Measurements from ENCODE around the gene BCKDK.

Gene BCKDK

DNA sequence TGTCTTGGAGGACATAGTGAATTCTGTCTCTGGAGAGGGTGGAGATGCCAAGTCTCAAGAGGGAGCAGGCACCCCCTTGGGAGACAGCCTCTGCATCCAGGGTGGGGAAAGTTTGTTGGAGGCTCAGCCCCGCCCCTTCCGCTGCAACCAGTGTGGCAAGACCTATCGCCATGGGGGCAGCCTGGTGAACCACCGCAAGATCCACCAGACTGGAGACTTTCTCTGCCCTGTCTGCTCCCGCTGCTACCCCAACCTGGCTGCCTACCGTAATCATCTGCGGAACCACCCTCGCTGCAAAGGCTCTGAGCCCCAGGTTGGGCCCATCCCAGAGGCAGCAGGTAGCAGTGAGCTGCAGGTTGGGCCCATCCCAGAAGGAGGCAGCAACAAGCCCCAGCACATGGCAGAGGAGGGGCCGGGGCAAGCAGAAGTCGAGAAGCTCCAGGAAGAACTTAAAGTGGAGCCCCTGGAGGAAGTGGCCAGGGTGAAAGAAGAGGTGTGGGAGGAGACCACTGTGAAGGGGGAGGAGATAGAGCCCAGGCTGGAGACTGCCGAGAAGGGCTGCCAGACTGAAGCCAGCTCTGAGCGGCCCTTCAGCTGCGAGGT, 28.7 kb upstream of the BCKDK start:
- Histone ChIP-seq H3K36me3 (ENCODE audit: insufficient read depth) (no peaks in the 10 kb centered on the region; the same call in 1 of the 2 replicates), H3K4me3 (IDR thresholded peaks at IDR 0.05; ENCODE audit: insufficient read depth, low read depth, low read length) (no peak overlapping the region), H3K79me2 (ENCODE audit: insufficient read depth, low read depth) (peaks cover 39% of the 10 kb centered on the region), H3K27me3 (ENCODE audit: insufficient read depth, low read depth) (no peaks in the 10 kb centered on the region), H3K27ac (no peak overlapping the region), H3K4me2 (no peak overlapping the region), H2AFZ (ENCODE audit: low read depth) (no peak overlapping the region), H3K9ac (no peak overlapping the region), H4K20me1 (ENCODE audit: insufficient read depth) (no peaks in the 10 kb centered on the region), H3K4me1 (ENCODE audit: low read depth, poor library complexity, severe bottlenecking) (peaks cover 10% of the 10 kb centered on the region)
- TF ChIP-seq, protein P1, sequence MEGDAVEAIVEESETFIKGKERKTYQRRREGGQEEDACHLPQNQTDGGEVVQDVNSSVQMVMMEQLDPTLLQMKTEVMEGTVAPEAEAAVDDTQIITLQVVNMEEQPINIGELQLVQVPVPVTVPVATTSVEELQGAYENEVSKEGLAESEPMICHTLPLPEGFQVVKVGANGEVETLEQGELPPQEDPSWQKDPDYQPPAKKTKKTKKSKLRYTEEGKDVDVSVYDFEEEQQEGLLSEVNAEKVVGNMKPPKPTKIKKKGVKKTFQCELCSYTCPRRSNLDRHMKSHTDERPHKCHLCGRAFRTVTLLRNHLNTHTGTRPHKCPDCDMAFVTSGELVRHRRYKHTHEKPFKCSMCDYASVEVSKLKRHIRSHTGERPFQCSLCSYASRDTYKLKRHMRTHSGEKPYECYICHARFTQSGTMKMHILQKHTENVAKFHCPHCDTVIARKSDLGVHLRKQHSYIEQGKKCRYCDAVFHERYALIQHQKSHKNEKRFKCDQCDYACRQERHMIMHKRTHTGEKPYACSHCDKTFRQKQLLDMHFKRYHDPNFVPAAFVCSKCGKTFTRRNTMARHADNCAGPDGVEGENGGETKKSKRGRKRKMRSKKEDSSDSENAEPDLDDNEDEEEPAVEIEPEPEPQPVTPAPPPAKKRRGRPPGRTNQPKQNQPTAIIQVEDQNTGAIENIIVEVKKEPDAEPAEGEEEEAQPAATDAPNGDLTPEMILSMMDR (conservative IDR thresholded peaks at IDR 0.05; ENCODE audit: low read depth, low read length): no peak

DNA sequence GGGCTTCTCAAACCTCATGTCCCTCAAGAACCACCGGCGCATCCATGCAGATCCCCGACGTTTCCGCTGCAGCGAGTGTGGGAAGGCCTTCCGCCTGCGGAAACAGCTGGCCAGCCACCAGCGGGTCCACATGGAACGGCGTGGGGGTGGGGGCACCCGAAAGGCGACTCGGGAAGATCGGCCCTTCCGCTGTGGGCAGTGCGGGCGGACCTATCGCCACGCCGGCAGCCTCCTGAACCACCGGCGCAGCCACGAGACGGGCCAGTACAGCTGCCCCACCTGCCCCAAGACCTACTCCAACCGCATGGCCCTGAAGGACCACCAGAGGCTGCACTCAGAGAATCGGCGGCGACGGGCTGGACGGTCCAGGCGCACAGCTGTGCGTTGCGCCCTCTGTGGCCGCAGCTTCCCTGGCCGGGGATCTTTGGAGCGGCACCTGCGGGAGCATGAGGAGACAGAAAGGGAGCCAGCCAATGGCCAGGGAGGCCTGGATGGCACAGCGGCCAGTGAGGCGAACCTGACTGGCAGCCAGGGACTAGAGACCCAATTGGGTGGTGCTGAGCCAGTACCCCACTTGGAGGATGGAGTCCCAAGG, 28.1 kb upstream of the BCKDK start:
- Histone ChIP-seq H3K79me2 (ENCODE audit: insufficient read depth, low read depth) (peaks cover 32% of the 10 kb centered on the region), H3K36me3 (ENCODE audit: insufficient read depth) (no peaks in the 10 kb centered on the region; the same call in 1 of the 2 replicates)

DNA sequence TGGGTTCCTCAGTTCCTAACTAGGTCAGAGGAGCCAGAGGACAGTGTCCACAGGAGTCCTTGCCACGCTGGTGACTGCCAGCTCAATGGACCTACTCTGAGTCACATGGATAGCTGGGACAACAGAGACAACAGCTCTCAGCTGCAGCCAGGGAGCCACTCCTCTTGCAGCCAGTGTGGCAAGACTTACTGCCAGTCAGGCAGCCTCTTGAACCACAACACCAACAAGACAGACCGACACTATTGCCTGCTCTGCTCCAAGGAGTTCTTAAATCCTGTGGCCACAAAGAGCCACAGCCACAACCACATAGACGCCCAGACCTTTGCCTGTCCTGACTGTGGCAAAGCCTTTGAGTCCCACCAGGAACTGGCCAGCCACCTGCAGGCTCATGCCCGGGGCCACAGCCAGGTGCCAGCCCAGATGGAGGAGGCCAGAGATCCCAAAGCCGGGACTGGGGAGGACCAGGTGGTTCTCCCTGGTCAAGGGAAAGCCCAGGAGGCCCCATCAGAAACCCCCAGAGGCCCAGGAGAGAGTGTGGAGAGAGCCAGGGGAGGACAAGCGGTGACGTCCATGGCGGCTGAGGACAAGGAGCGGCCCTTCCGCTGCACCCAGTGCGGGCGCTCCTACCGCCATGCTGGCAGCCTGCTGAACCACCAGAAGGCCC, 27.3 kb upstream of the BCKDK start:
- Histone ChIP-seq H3K4me3 (IDR thresholded peaks at IDR 0.05; ENCODE audit: insufficient read depth, low read depth, low read length) (no peak overlapping the region), H4K20me1 (ENCODE audit: insufficient read depth) (no peaks in the 10 kb centered on the region), H3K36me3 (ENCODE audit: insufficient read depth) (no peaks in the 10 kb centered on the region; the same call in 1 of the 2 replicates), H2AFZ (ENCODE audit: low read depth) (no peak overlapping the region), H3K9ac (no peak overlapping the region), H3K4me2 (no peak overlapping the region), H3K27ac (no peak overlapping the region), H3K4me1 (ENCODE audit: low read depth, poor library complexity, severe bottlenecking) (no peaks in the 10 kb centered on the region), H3K27me3 (ENCODE audit: insufficient read depth, low read depth) (no peaks in the 10 kb centered on the region), H3K79me2 (ENCODE audit: insufficient read depth, low read depth) (peaks cover 24% of the 10 kb centered on the region; the same call in 1 of the 2 replicates)
- TF ChIP-seq, protein P1 (conservative IDR thresholded peaks at IDR 0.05; ENCODE audit: low read depth, low read length): no peak

More for the DNA sequence above, 28.1 kb upstream of the BCKDK start:
- H2AFZ ChIP-seq (ENCODE audit: low read depth): no peak overlapping the region
- H3K9ac ChIP-seq: no peak overlapping the region
- no peak overlapping the region for H3K4me3 ChIP-seq (IDR thresholded peaks at IDR 0.05; ENCODE audit: insufficient read depth, low read depth, low read length)
- no peaks in the 10 kb centered on the region for H4K20me1 ChIP-seq (ENCODE audit: insufficient read depth)
- H3K4me2 ChIP-seq: no peak overlapping the region
- peaks cover 7% of the 10 kb centered on the region for H3K4me1 ChIP-seq (ENCODE audit: low read depth, poor library complexity, severe bottlenecking)
- TF ChIP-seq, protein P1 (conservative IDR thresholded peaks at IDR 0.05; ENCODE audit: low read depth, low read length): no peak
- no peak overlapping the region for H3K27ac ChIP-seq
- no peaks in the 10 kb centered on the region for H3K27me3 ChIP-seq (ENCODE audit: insufficient read depth, low read depth)

DNA sequence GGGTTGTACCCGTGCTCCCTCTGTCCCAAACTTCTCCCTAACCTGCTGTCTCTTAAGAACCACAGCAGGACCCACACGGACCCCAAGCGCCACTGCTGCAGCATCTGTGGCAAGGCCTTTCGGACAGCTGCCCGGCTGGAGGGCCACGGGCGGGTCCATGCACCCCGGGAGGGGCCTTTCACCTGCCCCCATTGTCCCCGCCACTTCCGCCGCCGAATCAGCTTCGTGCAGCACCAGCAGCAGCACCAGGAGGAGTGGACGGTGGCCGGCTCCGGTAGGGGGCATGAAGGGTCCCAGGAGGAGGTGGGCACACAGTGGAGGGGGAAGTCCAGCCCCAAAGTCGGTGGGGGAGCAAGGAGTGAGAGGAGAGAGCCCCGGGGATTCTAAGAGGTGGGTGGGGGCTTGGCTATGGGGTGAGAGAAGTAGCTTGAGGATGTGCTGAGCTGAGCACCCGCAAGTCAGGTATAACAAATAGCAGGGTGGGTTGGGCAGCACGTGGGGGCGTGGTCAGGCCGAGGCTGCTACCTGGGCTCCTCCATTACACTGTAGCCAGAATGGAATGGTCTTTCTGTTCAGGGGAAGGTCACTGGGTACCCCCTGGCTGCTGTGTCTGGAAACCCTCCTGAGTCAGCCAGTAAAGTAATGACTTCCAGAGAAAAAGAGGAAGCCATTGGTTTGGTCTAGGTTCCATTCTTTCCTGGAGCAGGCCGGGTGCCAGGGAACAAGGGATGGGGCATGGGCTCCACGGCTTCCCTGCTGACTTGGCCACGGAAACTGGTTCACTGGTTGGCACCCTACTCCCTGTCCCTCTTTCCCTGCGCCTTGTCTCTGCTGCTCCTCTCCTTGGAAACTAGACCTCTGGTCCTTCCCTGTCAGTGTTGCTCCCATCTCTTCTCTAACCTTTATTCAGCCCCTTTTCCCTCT, 26.5 kb upstream of the BCKDK start:
- no peak overlapping the region for H2AFZ ChIP-seq (ENCODE audit: low read depth)
- H3K4me2 ChIP-seq: no peak overlapping the region
- no peaks in the 10 kb centered on the region for H4K20me1 ChIP-seq (ENCODE audit: insufficient read depth)
- no peak overlapping the region for H3K9ac ChIP-seq
- TF ChIP-seq, protein P1 (conservative IDR thresholded peaks at IDR 0.05; ENCODE audit: low read depth, low read length): no peak
- H3K27me3 ChIP-seq (ENCODE audit: insufficient read depth, low read depth): no peaks in the 10 kb centered on the region
- no peak overlapping the region for H3K27ac ChIP-seq
- peaks cover 16% of the 10 kb centered on the region; the same call in 1 of the 2 replicates for H3K79me2 ChIP-seq (ENCODE audit: insufficient read depth, low read depth)
- no peaks in the 10 kb centered on the region; the same call in 1 of the 2 replicates for H3K36me3 ChIP-seq (ENCODE audit: insufficient read depth)
- H3K4me3 ChIP-seq (IDR thresholded peaks at IDR 0.05; ENCODE audit: insufficient read depth, low read depth, low read length): no peak overlapping the region
- no peaks in the 10 kb centered on the region for H3K4me1 ChIP-seq (ENCODE audit: low read depth, poor library complexity, severe bottlenecking)

All from KMS-11 (cell line).